Upper lobe of right lung (tissue), 1 donor: ENCODE results near the gene MAML2. TPM values are rescaled to one million over a fixed set of nuclear protein-coding genes. Genes with fewer than 3 reads are reported as not detected.
A peak's percentile ranks its signal among the peaks of the same experiment; 100 is the strongest.

Source experiments
- ATAC-seq: fragments of 200-7000 bp; cut with Tn5 transposase; one replicate; pipeline ENCODE4 v1.9.1; 2020; ENCODE audit warnings: mild to moderate bottlenecking, moderate library complexity
- DNase-seq: peaks from one replicate; pipeline ENCODE4 v3.0.0-alpha.2; 2020
- H3K27ac ChIP-seq: fragments of 200-600 bp; one replicate; pipeline ENCODE4 v1.8.0; 2022
- H3K27me3 ChIP-seq: fragments of 200-600 bp; one replicate; pipeline ENCODE4 v1.8.0; 2022; ENCODE audit warnings: mild to moderate bottlenecking
- H3K36me3 ChIP-seq: fragments of 200-600 bp; one replicate; pipeline ENCODE4 v1.8.0; 2022
- H3K4me1 ChIP-seq: fragments of 200-600 bp; one replicate; pipeline ENCODE4 v1.8.0; 2022
- H3K4me3 ChIP-seq: fragments of 200-600 bp; one replicate; pipeline ENCODE4 v1.8.0; 2022; ENCODE audit warnings: mild to moderate bottlenecking
- H3K9me3 ChIP-seq: fragments of 200-600 bp; one replicate; pipeline ENCODE4 v1.8.0; 2022
- intact Hi-C: fragments of 100-400 bp; cut with DNase I; formaldehyde crosslinking; loops from one replicate; pipeline ENCODE4 v1.11.0; 2022
- total RNA-seq: library from RNA; stranded (reverse); fragmentation: NEBNext Ultra II Directional; extraction: Animal tissue kit (Norgen Biotek cat#: 25700); gene quantifications from one replicate; pipeline ENCODE4 v1.2.1, GENCODE V29; 2021
- TF ChIP-seq, protein P1 (sequence below): fragments of 200-600 bp; IDR thresholded peaks from one replicate; pipeline ENCODE4 v1.8.0; 2022; ENCODE audit warnings: antibody characterized with exemption
- donor health status: DM: no; HTN: yes; CAD: no; lungs with severe emphysema.

Gene MAML2
- total RNA-seq, 1 donor from 2014 or later = 27.5 TPM

DNA sequence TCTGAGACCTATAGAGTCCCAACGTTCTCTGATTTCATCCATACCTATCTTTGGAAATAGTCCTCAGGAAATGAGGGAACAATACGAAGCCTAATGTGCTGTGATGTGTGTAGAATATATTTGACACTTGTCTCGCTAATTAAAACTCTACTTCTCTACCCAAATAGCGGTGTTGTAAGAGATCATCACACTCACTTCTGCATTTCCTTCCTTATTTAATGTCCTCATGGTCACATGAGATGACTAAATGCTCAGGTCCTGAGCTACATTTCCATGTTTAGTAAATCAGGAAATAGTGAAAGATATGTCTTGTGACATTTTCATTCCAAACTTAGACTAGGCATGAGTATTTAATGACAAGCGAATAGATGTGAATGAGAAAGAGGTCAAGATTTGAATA, 112.3 kb downstream of the MAML2 start:
- Histone ChIP-seq H3K4me3 (no peak overlapping the region), H3K36me3 (no peaks in the 10 kb centered on the region), H3K4me1 (peaks cover 28% of the 10 kb centered on the region), H3K27ac (peak overlapping the region; percentile 21), H3K27me3 (no peaks in the 10 kb centered on the region), H3K9me3 (no peaks in the 10 kb centered on the region)
- TF ChIP-seq, protein P1, sequence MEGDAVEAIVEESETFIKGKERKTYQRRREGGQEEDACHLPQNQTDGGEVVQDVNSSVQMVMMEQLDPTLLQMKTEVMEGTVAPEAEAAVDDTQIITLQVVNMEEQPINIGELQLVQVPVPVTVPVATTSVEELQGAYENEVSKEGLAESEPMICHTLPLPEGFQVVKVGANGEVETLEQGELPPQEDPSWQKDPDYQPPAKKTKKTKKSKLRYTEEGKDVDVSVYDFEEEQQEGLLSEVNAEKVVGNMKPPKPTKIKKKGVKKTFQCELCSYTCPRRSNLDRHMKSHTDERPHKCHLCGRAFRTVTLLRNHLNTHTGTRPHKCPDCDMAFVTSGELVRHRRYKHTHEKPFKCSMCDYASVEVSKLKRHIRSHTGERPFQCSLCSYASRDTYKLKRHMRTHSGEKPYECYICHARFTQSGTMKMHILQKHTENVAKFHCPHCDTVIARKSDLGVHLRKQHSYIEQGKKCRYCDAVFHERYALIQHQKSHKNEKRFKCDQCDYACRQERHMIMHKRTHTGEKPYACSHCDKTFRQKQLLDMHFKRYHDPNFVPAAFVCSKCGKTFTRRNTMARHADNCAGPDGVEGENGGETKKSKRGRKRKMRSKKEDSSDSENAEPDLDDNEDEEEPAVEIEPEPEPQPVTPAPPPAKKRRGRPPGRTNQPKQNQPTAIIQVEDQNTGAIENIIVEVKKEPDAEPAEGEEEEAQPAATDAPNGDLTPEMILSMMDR = no peak
- DNase-seq (no peak), ATAC-seq (peak; percentile 77)
- intact Hi-C loops = no loop called here

DNA sequence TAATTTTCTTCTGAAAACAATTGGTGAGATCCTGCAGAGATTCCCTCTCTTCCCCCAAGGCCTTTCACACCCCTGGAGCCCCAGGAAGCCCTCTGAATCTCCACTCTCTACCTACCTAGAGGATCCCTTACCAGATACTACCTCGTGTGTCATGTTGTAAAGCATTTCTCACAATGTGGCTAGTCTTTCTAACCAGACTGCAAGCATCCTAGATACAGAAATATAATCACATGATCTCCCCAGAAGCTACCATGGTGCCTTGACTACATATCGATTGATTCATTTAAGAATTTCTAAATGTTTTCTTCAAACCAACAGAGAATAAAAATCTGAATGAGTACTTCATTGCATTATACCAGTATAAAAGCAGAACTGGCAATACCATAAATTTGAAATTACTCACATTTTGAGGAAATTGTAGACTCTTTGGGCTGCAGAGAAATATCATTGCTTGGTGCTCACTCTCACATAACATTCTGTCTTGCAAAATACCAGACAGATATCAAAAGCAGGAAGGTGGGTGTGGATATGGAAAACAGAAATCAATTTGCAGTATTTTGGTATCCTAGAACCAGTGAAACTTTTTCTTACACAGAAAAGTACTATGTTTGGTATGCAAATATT, 113.5 kb downstream of the MAML2 start:
- Histone ChIP-seq H3K4me1 (peaks cover 28% of the 10 kb centered on the region), H3K36me3 (no peaks in the 10 kb centered on the region), H3K27ac (peak overlapping the region; percentile 71), H3K4me3 (no peak overlapping the region), H3K9me3 (no peaks in the 10 kb centered on the region), H3K27me3 (no peaks in the 10 kb centered on the region)
- TF ChIP-seq, protein P1 = no peak
- intact Hi-C loops = no loop called here
- ATAC-seq = peak; percentile 50
- no peak for DNase-seq

DNA sequence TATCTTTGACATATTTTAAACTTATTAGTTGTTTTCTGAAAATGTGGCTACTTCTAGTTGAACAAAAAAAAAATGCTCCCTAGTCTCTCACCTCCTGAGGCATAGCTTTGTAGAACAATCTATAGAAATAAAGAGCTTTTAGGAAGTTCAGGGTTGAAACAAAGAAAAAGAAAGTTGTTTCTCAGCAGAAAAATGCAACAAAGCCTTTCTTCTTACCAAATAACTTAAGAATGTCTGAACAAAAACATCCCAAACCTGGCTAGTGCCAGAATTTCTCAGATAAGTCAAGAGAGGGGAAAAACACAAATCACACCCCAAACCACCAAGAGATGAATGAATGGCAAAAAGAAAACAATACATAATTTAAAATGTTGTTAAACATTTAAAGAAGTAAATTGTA, 114.1 kb downstream of the MAML2 start:
- peaks cover 32% of the 10 kb centered on the region for H3K4me1 ChIP-seq
- peak overlapping the region; percentile 71 for H3K27ac ChIP-seq
- no peaks in the 10 kb centered on the region for H3K9me3 ChIP-seq
- DNase-seq = no peak
- TF ChIP-seq, protein P1 = no peak
- no peaks in the 10 kb centered on the region for H3K27me3 ChIP-seq
- no peak overlapping the region for H3K4me3 ChIP-seq
- ATAC-seq = no peak
- H3K36me3 ChIP-seq = no peaks in the 10 kb centered on the region
- intact Hi-C loops = no loop called here

DNA sequence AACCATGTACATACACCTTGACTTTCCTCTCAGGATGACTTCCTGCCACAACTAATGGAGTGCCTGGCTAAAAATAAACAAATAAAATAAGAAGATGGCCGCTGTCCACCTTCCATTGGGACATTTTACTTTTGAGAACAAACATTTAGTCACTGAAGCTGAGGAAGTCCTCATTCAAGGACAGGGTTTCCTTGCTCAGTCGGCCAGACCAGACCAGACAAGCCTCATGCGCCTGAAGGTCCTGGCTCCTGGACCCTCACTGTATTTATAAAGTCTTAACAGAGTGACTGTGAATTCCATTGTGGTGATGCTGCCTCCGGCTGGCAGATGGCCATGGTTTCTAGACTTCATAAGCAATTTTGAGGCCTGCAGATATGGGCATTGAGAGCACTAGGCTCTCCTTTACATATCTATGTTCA, 114.5 kb downstream of the MAML2 start:
- intact Hi-C loops = no loop called here
- no peaks in the 10 kb centered on the region for H3K36me3 ChIP-seq
- TF ChIP-seq, protein P1 = no peak
- H3K9me3 ChIP-seq = no peaks in the 10 kb centered on the region
- no peak overlapping the region for H3K4me3 ChIP-seq
- no peaks in the 10 kb centered on the region for H3K27me3 ChIP-seq
- ATAC-seq = peak; percentile 56
- H3K27ac ChIP-seq = peak overlapping the region; percentile 71
- no peak for DNase-seq
- H3K4me1 ChIP-seq = peaks cover 32% of the 10 kb centered on the region

DNA sequence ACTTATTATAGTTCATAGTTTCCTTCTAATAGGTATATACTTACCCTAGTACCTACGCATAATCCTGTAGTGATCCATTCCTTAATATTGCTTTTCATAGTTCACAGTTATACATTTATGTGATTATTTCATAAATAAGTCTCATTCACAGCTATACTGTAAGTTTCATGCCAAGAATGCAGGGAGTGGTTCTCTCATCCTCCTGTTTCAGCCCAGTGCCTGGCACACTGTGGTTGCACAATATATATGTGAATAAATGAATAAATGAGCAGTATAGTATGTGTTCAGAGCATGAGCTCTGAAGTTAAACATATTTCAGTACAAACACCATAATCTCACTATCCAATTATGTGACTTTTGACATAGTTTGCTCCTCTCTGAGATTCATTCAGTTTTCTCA, 115.8 kb downstream of the MAML2 start:
- Histone ChIP-seq H3K4me1 (peaks cover 32% of the 10 kb centered on the region), H3K4me3 (no peak overlapping the region), H3K36me3 (no peaks in the 10 kb centered on the region), H3K27ac (no peak overlapping the region), H3K9me3 (no peaks in the 10 kb centered on the region), H3K27me3 (no peaks in the 10 kb centered on the region)
- TF ChIP-seq, protein P1 = no peak
- DNase-seq = no peak
- intact Hi-C loops = no loop called here
- no peak for ATAC-seq

DNA sequence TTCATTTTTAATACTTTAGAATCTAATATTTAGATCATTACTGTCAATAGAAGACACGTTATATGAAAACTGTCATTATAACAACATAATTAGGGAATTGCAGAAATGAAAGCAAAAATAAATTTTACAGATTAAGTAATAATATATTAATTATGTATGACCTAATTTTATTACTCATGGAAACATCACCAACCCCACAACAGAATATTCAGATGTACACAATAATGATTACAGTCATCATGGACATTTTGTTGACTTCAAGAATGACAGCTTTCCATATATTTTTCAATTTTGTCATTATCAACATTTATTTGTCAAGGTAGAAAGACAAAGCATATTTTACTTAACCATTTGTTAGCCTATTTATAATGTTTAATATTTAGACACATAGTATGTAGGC, 119.9 kb downstream of the MAML2 start:
- Histone ChIP-seq H3K4me3 (no peak overlapping the region), H3K4me1 (peaks cover 51% of the 10 kb centered on the region), H3K9me3 (no peaks in the 10 kb centered on the region), H3K27ac (no peak overlapping the region), H3K27me3 (no peaks in the 10 kb centered on the region), H3K36me3 (no peaks in the 10 kb centered on the region)
- no peak for DNase-seq
- ATAC-seq = no peak
- TF ChIP-seq, protein P1 = no peak
- intact Hi-C loops = no loop called here
